GM18517 (cell line): Measurements from ENCODE around the gene CCDC201.

Experiments
- ATAC-seq: cut with Tn5 transposase; IDR thresholded peaks from one replicate; pipeline ENCODE4 v1.9.1; 2021; ENCODE audit warnings: mild to moderate bottlenecking, moderate library complexity; ENCODE audit not compliant: unreplicated experiment

The CCDC201 gene

GRCh38 chr7:45893374-45893995 lies 20.6 kb upstream of the CCDC201 start:
- no peak for ATAC-seq

DNA sequence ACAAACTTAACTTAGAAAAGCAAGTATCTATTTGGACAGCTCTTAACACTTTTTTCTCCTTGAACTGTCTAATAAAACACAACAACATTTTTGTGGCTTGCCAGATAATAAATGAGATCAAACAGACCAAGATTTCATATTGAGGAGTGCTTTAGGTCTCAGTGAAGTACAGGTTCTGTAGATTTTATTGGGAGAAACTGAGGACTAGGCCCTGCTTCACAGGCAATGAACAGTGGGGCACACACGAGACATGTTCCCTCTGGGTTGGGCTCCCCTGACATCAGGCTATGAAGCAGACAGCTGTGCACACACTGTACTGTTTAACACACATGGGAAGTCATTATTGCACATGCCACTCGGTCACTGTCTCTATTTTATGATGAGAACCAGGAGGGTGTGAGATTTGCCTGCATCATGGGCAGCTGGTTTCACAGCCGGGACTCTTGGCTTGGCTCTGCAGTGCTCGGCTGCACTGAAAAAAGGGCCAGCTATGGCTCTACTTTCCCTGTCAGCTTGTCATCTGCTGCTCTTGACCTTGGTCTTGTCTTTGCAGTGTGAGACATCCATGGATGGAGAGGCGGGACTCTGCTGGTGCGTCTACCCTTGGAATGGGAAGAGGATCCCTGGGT lies 19.6 kb upstream of the CCDC201 start:
- ATAC-seq, result no peak

DNA sequence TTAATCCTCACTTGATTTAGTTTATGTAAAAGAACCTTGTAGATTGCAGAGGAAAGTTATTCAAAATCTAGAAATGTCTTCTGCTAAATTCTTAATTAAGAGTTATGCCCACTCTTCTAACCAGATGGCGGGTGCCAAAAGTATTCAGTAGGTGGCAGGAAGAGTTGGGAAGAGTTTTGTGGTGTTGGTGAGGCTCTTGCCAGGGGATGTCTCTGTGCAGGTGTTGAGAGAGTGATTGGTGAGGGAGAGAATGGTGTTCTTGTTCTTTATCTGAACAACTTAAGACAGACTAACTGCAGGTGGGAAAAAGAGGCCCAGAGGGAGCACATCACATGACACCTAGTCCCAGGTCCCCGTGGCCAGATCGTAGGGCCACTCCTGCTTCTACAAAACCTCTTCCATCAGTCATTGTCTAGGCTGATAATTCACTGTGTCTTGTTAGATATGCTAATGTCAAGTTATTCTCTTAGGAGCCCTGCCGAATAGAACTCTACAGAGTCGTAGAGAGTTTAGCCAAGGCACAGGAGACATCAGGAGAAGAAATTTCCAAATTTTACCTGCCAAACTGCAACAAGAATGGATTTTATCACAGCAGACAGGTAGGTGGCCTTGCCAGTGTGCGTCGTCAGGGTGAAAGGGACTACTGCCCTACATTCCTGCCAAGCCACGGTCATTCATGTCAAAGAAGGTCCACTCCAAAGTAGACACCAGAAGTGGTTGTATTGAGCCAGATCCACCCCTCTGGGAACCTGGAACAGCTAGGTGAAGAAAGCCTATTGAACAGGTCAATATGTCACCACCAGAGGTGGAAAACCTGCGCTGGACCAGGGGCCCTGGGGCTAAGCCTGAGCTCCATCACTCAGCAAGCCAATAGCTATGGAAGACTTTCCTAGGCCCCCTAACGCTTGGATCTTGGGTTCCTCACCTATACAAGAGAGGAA lies 18.9 kb upstream of the CCDC201 start:
- no peak for ATAC-seq

DNA sequence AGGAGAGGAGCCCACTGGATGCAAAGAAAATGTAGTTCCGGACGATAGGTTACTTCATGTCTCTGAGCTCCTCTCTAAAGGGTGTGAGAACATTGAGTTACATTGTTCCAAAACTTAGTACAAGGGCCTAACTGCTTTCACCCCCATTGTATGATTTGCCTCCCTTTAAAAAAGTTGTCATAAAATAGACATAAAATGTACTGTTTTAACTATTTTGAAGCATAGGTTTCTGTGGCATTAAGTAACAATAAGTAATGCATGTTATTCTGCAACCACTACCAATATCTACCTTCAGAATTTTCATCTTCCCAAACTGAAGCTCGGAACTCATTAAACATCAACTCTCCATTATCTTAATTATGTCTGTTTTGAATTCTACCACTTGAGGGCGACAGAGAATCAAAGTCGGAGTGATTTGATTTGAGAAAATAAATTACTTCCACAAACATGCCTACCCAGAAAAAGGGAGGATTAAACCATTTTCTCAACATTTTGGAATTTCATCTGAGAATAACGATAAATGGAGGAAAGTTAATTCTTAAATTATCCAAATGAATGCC lies 18.1 kb upstream of the CCDC201 start:
- ATAC-seq, result no peak

GRCh38 chr7:45890125-45890901 lies 17.4 kb upstream of the CCDC201 start:
- ATAC-seq, result no peak

DNA sequence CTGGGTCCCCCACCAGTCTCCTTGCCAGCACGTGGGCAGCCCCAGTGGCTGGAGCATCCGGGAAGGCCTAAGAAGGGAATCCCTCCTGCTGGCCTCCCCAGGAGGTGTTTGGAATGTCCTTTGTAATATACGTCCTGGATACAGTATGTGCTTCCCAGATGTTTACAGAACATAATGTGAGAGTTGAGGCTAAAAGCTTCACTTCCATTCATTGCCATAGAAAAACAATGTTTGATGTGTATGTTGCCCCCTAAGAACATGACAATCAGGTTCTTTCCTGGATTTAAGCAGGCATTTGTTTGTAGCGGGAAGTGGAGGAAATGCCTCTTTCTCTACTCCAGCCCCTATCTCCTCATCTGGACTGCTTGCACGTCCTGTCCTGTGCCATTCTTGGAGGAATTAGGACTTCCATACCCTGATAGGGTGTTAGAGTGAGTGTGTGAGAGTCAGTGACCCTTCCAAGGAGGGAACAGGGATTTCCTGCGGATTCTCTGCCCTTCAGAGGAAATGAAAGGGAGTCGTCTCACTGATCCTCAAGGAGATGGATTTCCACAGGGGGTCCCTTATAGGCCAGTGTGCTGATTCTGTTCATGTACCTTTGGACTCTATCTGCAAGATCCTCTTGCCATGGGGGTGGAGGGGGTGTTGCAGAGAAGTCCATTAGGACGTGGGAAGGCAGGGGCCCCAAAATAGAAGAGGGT lies 16.6 kb upstream of the CCDC201 start:
- ATAC-seq, result no peak

DNA sequence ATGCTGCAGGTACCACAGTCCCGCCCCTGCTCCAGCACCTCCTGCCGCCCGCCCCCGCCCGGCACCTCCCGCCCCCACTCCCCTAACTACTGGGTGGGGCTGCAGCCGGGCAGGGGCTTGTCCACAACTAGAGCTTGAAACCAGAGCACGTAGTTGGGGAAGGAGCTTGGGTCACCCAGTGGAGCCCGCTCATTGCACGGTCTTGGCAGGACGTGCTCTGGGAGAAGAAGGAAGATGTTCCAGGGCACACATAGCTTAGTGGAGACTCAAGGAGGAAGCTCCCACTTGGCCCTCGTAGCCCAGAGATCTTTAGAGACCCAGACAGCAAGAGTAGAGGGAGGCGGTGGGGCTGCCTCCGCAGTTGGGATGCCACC lies 16.1 kb upstream of the CCDC201 start:
- no peak for ATAC-seq

DNA sequence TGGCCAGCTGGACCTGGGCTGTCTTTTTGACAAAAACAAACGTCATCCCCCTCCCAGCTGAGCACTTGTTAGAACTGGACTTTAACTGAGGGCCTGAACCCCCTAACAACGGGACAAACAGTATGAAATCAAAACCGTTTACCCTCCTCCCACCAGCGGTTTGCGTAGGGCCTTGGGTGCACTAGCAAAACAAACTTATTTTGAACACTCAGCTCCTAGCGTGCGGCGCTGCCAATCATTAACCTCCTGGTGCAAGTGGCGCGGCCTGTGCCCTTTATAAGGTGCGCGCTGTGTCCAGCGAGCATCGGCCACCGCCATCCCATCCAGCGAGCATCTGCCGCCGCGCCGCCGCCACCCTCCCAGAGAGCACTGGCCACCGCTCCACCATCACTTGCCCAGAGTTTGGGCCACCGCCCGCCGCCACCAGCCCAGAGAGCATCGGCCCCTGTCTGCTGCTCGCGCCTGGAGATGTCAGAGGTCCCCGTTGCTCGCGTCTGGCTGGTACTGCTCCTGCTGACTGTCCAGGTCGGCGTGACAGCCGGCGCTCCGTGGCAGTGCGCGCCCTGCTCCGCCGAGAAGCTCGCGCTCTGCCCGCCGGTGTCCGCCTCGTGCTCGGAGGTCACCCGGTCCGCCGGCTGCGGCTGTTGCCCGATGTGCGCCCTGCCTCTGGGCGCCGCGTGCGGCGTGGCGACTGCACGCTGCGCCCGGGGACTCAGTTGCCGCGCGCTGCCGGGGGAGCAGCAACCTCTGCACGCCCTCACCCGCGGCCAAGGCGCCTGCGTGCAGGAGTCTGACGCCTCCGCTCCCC lies 15.5 kb upstream of the CCDC201 start, which contains the start of gene IGFBP1:
IGFBP1 (plus strand) TSS at position 304 of the 808 bp plus-strand sequence; CDS start at position 469, 165 bp downstream.
- no peak for ATAC-seq

GRCh38 chr7:45886931-45887667 lies 14.2 kb upstream of the CCDC201 start:
- ATAC-seq, result no peak

GRCh38 chr7:45885264-45885882 lies 12.5 kb upstream of the CCDC201 start:
- no peak for ATAC-seq

DNA sequence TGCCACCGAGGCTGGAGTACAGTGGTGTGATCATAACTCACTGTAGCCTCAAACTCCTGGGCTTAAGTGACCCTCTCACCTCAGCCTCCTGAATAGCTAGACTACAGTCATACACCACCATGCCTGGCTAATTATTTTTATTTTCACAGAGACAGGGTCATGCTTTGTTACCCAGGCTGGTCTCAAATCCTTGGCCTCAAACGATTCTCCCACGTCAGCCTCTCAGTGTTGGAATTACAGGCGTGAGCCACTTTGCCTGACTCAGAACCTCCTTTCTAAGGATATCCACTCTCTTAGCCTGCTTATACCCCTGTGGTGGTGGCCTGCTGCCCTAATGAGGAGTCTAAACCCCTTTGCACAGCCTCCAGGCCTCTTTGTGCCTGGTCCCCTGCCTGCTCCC lies 11.3 kb upstream of the CCDC201 start:
- ATAC-seq, result no peak

DNA sequence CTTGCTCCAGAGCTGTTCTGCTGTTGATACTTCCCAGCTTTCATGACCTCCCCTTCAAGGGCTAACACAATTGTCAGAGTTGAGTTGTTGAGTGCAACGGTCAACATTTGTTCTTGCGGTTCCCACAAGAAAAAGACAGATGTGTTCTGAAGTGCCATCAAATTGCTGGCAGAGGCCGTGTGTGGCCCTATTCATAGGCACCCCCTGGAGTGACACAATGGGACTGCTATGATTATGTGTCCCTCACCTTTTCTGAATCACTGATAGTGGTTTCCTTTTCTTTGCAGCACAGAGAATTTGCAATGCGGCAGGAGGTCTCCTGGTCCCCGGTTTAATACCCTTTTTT lies 9.6 kb upstream of the CCDC201 start:
- no peak for ATAC-seq

DNA sequence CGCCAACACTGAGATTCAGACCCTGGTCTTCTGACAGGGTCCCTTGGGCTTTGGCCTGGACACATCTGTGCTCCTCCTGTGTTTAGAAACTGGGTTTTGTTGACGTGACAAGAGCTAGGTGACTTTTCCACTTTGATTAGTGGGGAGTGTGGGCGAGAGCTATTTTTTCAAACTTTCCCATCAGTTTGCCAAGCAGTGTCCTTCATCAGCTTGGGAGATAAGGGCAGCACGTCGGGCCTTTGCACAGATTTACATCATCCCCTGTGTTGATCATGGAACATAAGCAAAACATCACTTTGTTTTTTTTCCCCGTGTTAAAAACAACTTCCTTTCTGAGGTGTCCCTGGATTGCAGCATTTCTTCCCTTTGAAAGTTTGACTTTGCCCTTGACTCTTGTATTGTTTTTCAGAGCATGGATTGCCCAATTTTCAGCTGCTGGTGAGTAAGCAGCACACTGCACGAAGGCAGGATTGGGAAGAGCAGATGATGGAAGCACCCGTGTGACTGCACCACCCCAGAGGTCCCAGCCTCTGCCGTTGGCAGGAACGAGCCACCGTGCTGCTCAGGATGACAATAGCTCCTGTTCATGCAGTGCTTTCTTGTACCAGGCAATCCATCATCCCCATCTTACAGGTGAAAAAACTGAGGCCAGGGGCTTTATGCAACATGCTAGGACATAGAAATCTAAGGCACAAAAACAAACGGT lies 9.0 kb upstream of the CCDC201 start:
- ATAC-seq, result no peak

GRCh38 chr7:45881280-45881758 lies 8.4 kb upstream of the CCDC201 start:
- ATAC-seq, result no peak

- ATAC-seq, result no peak
Measured at GRCh38 chr7:45880433-45880860, 7.6 kb upstream of the CCDC201 start.

DNA sequence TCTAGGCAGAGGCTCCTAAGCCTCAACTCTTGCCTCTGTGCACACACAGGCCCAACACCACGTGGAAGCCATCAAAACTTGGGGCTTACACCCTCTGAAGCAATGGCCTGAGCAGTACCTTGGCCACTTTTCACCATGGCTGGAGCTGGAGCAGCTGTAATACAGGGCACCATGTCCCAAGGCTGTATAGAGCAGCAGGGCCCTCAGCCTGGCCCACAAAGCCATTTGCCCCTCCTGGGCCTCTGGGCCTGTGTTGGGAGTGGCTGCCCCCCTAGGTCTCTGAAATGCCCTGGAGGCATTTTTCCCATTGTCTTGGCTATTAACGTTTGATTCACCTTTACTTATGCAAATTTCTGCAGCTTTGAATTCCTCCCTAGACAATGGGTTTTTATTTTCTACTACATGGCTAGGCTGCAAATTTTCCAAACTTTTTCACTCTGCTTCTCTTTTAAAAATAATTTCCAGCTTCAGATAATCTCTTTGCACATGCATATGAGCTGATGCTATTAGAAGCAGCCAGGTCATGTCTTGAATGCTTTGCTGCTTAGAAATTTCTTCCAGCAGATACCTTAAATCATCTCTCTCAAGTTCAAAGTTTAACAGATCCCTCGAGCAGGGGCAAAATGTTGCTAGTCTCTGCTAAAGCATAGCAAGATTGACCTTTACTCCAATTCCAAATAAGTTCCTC lies 5.7 kb upstream of the CCDC201 start:
- no peak for ATAC-seq

DNA sequence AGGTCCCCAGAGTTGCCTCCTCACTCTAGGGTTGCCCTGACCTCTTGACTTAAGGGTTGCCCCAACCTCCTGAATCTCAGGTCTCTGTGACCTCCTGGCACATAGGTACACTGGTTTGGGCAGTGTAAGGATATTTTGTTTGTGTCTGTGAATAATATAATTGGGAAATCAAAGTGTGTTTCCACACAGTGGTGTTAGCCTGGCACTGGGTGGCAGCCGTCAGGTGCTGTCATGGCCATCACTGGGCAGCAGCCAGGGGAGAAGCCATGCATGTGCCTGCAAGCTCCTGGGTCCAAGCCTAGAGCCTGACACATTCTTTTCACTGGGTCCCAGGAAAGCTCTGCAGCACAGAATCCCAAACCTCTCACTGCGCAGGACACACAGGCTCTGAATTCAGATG lies 3.6 kb upstream of the CCDC201 start:
- ATAC-seq, result no peak
